ENCODE data around the gene ENPP7.

Gene ENPP7

GRCh38 chr17:79777120-79777893 lies 46.6 kb downstream of the ENPP7 start:
- H3K4me3 ChIP-seq (ENCODE audit: control insufficient read depth, low read depth, low read length) = peak overlapping the region; percentile 17
- TF ChIP-seq CTCF (IDR thresholded peaks at IDR 0.05; ENCODE audit: control insufficient read depth, insufficient read depth, low read depth, low read length, missing control alignments) = peak; percentile 14
- DNase-seq (ENCODE audit: low read depth) = no peak

GRCh38 chr17:79777894-79778503 lies 47.3 kb downstream of the ENPP7 start, which contains the start of gene CBX2:
CBX2 (plus strand) TSS chr17:79778148; CDS start chr17:79778236, 88 bp downstream.
- H3K4me3 ChIP-seq (ENCODE audit: control insufficient read depth, low read depth, low read length) = peak within 1 kb of the TSS; percentile 29
- no peak for DNase-seq (ENCODE audit: low read depth)
- TF ChIP-seq CTCF (IDR thresholded peaks at IDR 0.05; ENCODE audit: control insufficient read depth, insufficient read depth, low read depth, low read length, missing control alignments) = no peak

GRCh38 chr17:79778504-79779083 lies 47.9 kb downstream of the ENPP7 start:
- DNase-seq (ENCODE audit: low read depth) = no peak
- peak overlapping the region; percentile 29 for H3K4me3 ChIP-seq (ENCODE audit: control insufficient read depth, low read depth, low read length)
- TF ChIP-seq CTCF (IDR thresholded peaks at IDR 0.05; ENCODE audit: control insufficient read depth, insufficient read depth, low read depth, low read length, missing control alignments) = no peak

- TF ChIP-seq CTCF (IDR thresholded peaks at IDR 0.05; ENCODE audit: control insufficient read depth, insufficient read depth, low read depth, low read length, missing control alignments) = no peak
- H3K4me3 ChIP-seq (ENCODE audit: control insufficient read depth, low read depth, low read length) = no peak overlapping the region
- DNase-seq (ENCODE audit: low read depth) = no peak
These were observed 48.4 kb downstream of the ENPP7 start for GRCh38 chr17:79779084-79779529.

DNA sequence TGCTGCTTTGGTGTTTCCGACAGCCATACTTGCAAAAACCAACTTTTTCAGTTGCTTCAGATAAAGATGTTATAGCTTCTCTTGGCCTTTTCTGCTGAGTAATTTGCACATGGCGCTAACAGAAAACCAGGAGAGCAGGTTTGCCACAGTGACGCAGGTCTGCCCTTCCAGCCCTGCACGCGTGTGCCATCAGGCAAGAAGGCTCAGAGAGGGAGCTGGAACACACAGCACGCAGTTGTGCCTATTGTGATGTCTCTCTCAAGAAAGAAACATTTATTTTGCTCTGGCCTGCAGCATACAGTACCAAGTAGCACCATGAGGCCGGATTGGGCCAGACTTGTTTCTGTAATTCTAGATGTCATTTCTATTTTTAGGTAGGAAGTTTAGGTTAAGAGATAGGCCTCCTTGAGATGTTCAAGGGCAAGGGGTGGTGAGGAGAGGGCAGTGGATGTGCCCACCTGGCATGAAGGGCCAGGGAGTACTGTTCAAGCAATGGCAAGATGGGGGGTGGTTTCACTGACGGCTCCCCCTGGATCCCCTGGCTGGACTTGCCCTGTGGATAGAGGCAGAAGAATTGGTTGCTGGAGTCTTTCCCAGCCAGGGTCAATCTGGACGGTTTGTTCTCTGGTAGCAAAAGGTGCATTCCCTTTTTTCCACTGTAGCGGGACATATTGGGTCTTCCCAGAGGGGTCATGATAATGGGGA lies 49.1 kb downstream of the ENPP7 start:
- DNase-seq (ENCODE audit: low read depth) = no peak
- no peak overlapping the region for H3K4me3 ChIP-seq (ENCODE audit: control insufficient read depth, low read depth, low read length)
- TF ChIP-seq CTCF (IDR thresholded peaks at IDR 0.05; ENCODE audit: control insufficient read depth, insufficient read depth, low read depth, low read length, missing control alignments) = no peak

DNA sequence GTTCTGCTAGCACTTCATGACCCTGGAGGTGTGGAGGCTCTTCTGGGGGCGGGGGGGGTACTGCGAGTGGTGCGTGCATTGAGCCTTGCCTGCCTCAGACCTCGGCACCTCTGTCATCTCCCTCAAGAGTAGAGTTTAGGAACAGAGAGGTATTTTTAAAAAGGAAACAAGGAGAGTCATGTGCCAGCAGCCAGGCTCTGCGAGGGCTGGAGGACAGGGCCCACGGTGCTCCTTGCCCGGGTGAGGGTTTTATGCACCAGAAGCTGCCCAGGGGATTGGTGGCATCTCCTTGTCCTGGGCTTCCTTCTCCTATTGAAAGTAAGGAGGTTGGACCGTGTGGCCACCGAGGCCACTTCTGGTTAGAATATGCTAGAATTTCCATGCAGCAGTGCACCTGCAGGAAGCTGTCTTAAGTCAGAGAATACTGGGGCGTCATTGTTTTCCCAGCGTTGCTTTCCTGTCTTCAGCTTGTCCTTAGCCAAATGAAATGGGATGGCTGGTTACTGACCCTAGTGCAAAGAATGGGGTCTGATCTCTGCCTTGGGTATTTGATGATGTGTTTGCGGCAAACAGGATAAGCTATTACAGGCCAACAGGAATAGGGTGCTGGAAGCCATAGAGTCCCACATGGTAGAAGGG lies 50.4 kb downstream of the ENPP7 start:
- no peak for TF ChIP-seq CTCF (IDR thresholded peaks at IDR 0.05; ENCODE audit: control insufficient read depth, insufficient read depth, low read depth, low read length, missing control alignments)
- no peak for DNase-seq (ENCODE audit: low read depth)
- no peak overlapping the region for H3K4me3 ChIP-seq (ENCODE audit: control insufficient read depth, low read depth, low read length)
